ENCODE measurements around the gene CALU.

The CALU gene

GRCh38 chr7:128811631-128812430 lies 72.7 kb downstream of the CALU start:
- DNase-seq (ENCODE audit: low spot score) = no peak

GRCh38 chr7:128812514-128813168 lies 73.5 kb downstream of the CALU start:
- no peak for DNase-seq (ENCODE audit: low spot score)

GRCh38 chr7:128814499-128814898 lies 75.3 kb downstream of the CALU start:
- no peak for DNase-seq (ENCODE audit: low spot score)

- DNase-seq (ENCODE audit: low spot score) = no peak
Observed at GRCh38 chr7:128815289-128815942, 76.3 kb downstream of the CALU start.

GRCh38 chr7:128818694-128819093 lies 79.5 kb downstream of the CALU start:
- no peak for DNase-seq (ENCODE audit: low spot score)
